ENCODE data around the gene FCRL2.
A peak's percentile ranks its signal among the peaks of the same experiment; 100 is the strongest.
"Not testable (repeated sequence)": the region's sequence is repeated elsewhere in the genome, so short reads cannot be mapped to it uniquely, and the experiment has no call there.

Gene FCRL2

DNA sequence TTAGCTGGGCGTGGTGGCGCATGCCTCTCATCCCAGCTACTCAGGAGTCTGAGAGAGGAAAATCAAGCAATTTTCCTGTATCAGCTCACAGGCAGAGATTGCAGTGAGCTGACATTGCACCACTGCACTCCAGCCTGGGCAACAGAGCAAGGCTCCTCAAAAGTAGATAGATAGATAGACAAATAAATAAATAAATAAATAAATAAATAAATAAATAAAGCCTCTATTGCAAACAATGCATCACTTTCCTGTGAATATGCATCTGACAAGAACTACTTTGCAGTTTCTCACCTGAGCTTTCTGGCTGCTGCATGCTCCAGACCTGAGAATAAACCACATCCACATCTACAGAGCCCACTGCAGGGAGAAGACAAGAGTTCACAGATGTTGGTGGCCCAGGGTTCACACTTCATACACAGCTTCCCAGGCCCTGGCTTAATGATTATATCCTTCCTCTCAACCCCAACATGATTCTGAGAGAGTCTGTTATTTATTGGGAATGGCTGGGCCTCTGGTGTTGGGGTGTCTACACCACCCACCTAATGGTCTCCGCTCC lies 28.6 kb downstream of the FCRL2 start:
- no peak for DNase-seq

- DNase-seq, result no peak
Observed at GRCh38 chr1:157739229-157739901, 37.6 kb downstream of the FCRL2 start.

DNA sequence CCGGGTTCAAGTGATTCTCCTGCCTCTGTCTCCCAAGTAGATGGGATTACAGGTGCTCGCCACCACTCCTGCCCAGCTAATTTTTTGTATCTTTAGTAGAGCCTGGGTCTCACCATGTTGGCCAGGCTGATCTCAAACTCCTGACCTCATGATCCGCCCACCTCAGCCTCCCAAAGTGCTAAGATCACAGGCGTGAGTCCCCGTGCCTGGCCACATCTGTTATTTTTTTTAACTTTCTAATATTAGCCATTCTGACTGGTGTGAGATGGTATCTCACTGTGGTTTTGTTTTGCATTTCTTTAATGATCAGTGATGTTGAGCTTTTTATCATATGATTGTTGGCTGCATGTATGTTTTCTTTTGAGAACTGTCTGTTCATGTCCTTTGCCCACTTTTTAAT lies 40.9 kb downstream of the FCRL2 start:
- not testable (repeated sequence) for DNase-seq

GRCh38 chr1:157734321-157734720 lies 42.6 kb downstream of the FCRL2 start:
- DNase-seq, result no peak

DNA sequence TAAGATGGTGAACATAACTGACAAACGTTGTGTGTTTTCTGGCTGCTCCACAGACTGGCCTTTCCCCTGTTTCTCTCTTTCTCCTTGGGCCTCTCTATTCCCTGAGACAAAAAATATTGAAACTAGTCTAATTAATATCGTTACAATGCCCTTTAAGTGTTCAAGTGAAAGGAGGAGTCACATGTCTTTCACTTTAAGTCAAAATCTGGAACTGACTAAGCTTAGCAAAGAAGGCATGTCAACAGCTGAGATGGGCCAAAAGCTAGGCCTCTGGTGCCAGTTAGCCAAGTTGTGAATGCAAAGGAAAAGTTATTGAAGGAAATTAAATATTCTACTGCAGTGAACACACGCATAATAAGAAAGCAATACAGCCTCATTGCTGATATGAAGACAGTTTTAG lies 44.2 kb downstream of the FCRL2 start:
- DNase-seq, result no peak

- DNase-seq, result peak; percentile 53
Observed at GRCh38 chr1:157725221-157725577, 51.7 kb downstream of the FCRL2 start.

GRCh38 chr1:157724537-157725220 lies 52.3 kb downstream of the FCRL2 start:
- peak; percentile 20 for DNase-seq

DNA sequence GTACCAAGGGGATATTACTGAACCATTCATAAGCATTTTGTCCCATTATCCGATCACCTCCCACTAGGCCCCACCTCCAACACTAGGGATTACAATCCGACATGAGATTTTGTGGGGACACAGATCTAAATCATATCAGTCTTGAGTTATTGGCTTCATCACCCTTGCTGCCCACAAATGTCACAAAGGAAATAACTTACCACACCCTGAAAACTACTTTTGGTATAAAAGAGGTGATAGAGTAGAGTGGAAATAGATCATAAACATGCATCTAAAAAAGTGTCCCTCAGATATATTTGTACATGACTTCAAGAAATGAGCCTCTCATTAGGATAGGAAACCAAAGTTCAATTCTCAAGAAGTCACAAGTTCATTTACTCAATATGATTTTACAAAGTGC lies 53.8 kb downstream of the FCRL2 start:
- DNase-seq, result peak; percentile 44

DNA sequence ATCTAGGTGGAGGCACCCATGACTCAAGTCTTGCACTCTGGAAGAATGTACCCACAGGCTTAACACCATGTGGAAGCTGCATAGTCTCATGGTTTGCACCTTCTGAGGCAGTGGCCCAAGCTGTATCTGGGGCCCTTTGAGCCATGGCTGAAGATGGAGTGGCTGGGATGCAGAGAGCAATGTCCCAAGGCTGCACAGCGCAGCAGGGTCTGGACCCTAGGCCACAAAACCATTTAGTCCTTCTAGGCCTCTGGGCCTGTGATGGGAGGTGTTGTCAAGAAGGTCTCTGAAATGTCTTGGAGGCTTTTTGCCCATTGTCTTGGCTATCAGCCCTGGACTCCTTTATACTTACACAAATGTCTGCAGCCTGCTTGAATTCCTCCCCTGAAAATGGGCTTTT lies 54.9 kb downstream of the FCRL2 start:
- no peak for DNase-seq

GRCh38 chr1:157715736-157716135 lies 61.2 kb downstream of the FCRL2 start:
- no peak for DNase-seq

DNA sequence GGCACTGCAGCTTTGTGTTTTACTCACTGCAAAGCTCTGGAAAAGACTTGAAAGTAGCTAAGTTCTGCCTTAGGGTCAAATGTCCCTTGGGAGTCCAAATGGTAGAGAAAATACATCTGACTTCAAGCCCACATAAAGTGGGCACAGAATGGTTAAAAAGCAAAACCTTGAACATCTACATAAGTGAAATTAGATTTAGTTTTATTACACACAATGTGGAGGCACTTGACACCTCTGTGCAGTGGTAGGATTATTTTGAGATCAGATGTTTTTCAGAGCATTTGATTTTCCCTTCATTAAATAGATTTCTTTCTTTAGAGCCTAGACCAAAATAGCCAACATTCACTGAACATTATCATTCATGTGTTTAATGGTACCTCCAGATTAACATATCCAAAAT lies 65.1 kb downstream of the FCRL2 start:
- DNase-seq, result no peak

- no peak for DNase-seq
Observed at GRCh38 chr1:157704878-157705277, 72.1 kb downstream of the FCRL2 start.

- DNase-seq, result no peak
Observed at GRCh38 chr1:157703981-157704380, 73.0 kb downstream of the FCRL2 start.

- DNase-seq, result no peak
Observed at GRCh38 chr1:157702308-157702825, 74.6 kb downstream of the FCRL2 start.

DNA sequence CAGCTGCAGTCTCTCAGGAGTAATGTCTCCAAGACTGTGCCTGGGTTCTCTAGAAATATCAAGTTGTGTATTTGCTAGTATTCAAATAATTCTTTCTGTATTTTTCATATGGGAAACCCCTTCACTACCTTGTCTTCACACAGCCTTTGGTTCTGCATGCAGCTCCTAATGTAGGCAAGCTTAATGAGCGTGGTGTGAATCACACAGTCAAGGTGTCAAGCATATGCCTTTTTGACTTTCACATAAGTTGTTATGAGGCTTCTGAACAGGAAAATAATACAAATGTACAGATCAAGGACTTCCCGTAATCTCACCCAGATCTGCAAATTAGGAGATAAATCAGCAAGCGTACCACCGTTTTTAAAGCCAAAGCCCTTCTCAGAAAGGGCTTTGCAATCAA lies 76.2 kb downstream of the FCRL2 start, which contains the start of gene FCRL3:
TSS of gene FCRL3 (minus strand) at position 38 of the 400 bp plus-strand sequence. CDS start 280 bp downstream, outside the sequence.
- peak; percentile 51 for DNase-seq

- DNase-seq, result no peak
Observed at GRCh38 chr1:157700305-157700704, 76.6 kb downstream of the FCRL2 start.

DNA sequence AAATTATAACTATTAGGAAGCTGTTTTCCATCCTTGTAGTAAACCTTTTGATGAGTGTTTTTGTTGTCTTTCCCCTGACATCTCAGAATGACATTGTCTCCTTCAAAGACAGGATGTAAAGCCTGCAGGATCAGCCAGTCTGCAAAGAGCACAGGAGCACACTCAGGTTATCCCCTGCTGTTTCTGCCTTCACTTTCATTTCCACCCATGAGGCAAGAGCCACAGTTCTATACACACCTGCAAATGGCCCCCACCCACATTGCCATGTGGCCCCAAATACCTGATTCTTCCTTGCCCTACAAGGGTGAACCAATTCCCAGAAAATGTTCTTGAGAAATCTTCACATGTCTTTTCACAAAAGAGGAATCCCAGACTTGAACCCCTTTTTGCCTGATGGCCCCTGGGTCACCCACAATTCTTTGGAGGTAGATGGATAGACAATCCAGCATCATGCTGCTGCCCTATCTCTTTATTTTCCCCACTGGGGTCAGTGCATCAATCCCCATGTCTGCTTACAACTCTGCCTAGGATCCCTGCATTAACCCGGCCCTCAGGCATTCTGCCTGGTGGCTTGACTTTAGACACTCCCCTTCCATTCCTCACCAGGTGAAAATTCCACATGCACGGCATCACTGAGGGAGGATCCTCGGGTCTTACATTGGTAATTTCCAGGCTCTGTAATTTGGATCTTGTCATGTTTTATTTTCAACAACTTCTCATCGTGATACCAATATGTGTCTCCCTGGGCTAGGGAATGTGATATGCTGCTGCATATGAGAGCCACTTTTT lies 79.0 kb downstream of the FCRL2 start:
- no peak for DNase-seq

DNA sequence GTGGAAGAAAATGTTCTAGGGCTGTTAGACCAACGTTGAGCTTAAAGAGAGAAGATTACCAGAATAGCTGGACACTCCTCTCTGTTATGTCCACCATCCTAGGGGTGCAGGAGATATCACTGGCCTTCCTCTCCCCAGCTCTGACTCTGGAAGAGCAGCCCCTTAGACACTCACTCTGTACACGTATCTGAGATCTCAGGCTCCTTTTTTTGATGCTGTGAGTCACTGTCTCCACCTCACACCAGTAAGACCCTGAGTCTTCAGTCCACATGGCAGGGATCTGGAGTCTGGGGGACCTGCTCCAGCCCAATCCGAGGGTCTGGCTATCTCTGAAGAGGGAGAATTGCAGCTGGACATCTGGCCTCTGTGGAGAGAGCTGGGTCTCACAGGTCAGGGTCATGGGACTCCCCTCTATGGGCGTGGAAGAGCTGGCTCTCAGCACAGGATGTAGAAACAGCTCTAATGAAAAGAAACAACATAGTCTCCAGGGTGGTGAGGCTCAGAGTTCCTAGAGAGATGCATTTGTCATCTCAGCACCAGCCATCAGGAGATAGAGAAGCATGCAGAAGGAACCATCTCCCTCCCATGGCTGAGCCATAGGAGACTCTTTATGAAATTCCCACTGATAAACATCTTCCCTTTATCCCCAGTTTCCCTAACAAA lies 79.8 kb downstream of the FCRL2 start:
- no peak for DNase-seq

Data from CD4-positive, alpha-beta T cell treated with Interleukin-4 for 4 hours (primary cell).